K562 (cell line): Measurements from ENCODE around the gene CLEC3B. TPM values are rescaled to one million over a fixed set of nuclear protein-coding genes. Genes with fewer than 3 reads are reported as not detected.

ENCODE experiments used
- CTBP1 ChIP-seq: fragments of 450-650 bp; IDR thresholded peaks from 2 replicates; pipeline ENCODE4 v1.6.1; 2016; ENCODE audit warnings: borderline replicate concordance
- FOSL1 ChIP-seq: fragments of 200-800 bp; sonication (Bioruptor generic); conservative IDR thresholded peaks from 2 replicates; pipeline ENCODE4 v1.6.1; 2016; ENCODE audit warnings: missing genetic modification characterization, missing compliant biosample characterization
- MYNN ChIP-seq, 2 experiments: sonication (generic); formaldehyde crosslinking in 1 of 2; IDR thresholded peaks; 2 replicates each; pipeline versions ENCODE4 v1.5.0 to v1.6.1; 2016 to 2020; ENCODE audit warnings: antibody characterized with exemption in 1 of 2, missing genetic modification reagents in 1 of 2
- NCOA6 ChIP-seq: fragments of 450-650 bp; IDR thresholded peaks from 2 replicates; pipeline ENCODE4 v1.6.1; 2017; ENCODE audit warnings: mild to moderate bottlenecking
- NR1H2 ChIP-seq: sonication (generic); formaldehyde crosslinking; IDR thresholded peaks from 2 replicates; pipeline ENCODE4 v1.4.0; 2020; ENCODE audit warnings: mild to moderate bottlenecking, missing genetic modification reagents
- OTX1 ChIP-seq: fragments of 450-650 bp; formaldehyde crosslinking; IDR thresholded peaks from 2 replicates; pipeline ENCODE4 v1.4.0; 2022; ENCODE audit warnings: mild to moderate bottlenecking
- POLR2A ChIP-seq: fragments of 450-650 bp; conservative IDR thresholded peaks from 2 replicates; pipeline ENCODE4 v1.6.1; 2016
- RFX5 ChIP-seq: IDR thresholded peaks from 2 replicates; pipeline ENCODE4 v1.6.1; 2011; ENCODE audit warnings: low read depth, mild to moderate bottlenecking, improper control_type of control experiment, low read length
- SAFB2 ChIP-seq: fragments of 200-400 bp; formaldehyde crosslinking; IDR thresholded peaks from 2 replicates; pipeline ENCODE4 v1.6.1; 2018; ENCODE audit warnings: borderline replicate concordance, low read length, low read depth, moderate library complexity; ENCODE audit not compliant: severe bottlenecking
- TAF9B ChIP-seq: fragments of 450-650 bp; IDR thresholded peaks from 2 replicates; pipeline ENCODE4 v1.6.1; 2018; ENCODE audit warnings: mild to moderate bottlenecking; ENCODE audit not compliant: partially characterized antibody
- ZBTB17 ChIP-seq: fragments of 450-650 bp; formaldehyde crosslinking; IDR thresholded peaks from 2 replicates; pipeline ENCODE4 v1.4.0; 2020; ENCODE audit warnings: mild to moderate bottlenecking
- ZNF586 ChIP-seq: fragments of 450-650 bp; formaldehyde crosslinking; conservative IDR thresholded peaks from 2 replicates; pipeline ENCODE4 v1.4.0; 2020; ENCODE audit warnings: mild to moderate bottlenecking, moderate library complexity
- ZNF830 ChIP-seq: fragments of 250-450 bp; sonication (Bioruptor Pico); IDR thresholded peaks from 2 replicates; pipeline ENCODE4 v1.5.0; 2021; ENCODE audit warnings: mild to moderate bottlenecking
- polyA plus RNA-seq, 8 experiments: library from polyadenylated mRNA; depleted of rRNA in 4 of 8; stranded (reverse) in 5 of 8; unstranded in 3 of 8; fragments of >200 nt; fragmentation: Nextera tagmentation in 2 of 8; fragmentation: Illumina TruSeq in 1 of 8; extraction: Ambion mirVana in 2 of 8; extraction: Trizol in 1 of 8; gene quantifications; 2 replicates each; pipeline versions ENCODE4 v1.2.1 to v1.2.3, GENCODE V29; 2011 to 2014; ENCODE audit warnings: inconsistent platforms in 1 of 8, missing spikeins in 1 of 8
- total RNA-seq, 7 experiments: library from RNA; depleted of rRNA in 6 of 7; stranded (reverse); fragments of >200 nt in 6 of 7; fragmentation: Illumina TruSeq in 2 of 7; extraction: Trizol in 2 of 7; gene quantifications; 2 replicates each; pipeline versions ENCODE4 v1.2.1 to v1.2.3, GENCODE V29; 2011 to 2021; ENCODE audit warnings: low replicate concordance in 1 of 7
- TF ChIP-seq, protein P1 (sequence below): fragments of 200-400 bp; formaldehyde crosslinking; IDR thresholded peaks from 2 replicates; pipeline ENCODE4 v1.6.1; 2017; ENCODE audit warnings: mild to moderate bottlenecking, low read depth, low read length, moderate library complexity
- TF ChIP-seq, protein P2 (sequence below): fragments of 450-650 bp; conservative IDR thresholded peaks from 2 replicates; pipeline ENCODE4 v1.6.1; 2016; ENCODE audit warnings: missing genetic modification characterization, low read depth, mild to moderate bottlenecking, missing compliant biosample characterization, moderate library complexity
- TF ChIP-seq, protein P3 (sequence below): fragments of 250-450 bp; sonication (Bioruptor Pico); IDR thresholded peaks from 2 replicates; pipeline ENCODE4 v1.5.1; 2021; ENCODE audit warnings: mild to moderate bottlenecking

Gene CLEC3B
- total and polyA plus RNA-seq, 9 of the 15 experiments (the other 6 are each of a cell fraction or from before 2014, with no cell fraction given), result not detected

DNA sequence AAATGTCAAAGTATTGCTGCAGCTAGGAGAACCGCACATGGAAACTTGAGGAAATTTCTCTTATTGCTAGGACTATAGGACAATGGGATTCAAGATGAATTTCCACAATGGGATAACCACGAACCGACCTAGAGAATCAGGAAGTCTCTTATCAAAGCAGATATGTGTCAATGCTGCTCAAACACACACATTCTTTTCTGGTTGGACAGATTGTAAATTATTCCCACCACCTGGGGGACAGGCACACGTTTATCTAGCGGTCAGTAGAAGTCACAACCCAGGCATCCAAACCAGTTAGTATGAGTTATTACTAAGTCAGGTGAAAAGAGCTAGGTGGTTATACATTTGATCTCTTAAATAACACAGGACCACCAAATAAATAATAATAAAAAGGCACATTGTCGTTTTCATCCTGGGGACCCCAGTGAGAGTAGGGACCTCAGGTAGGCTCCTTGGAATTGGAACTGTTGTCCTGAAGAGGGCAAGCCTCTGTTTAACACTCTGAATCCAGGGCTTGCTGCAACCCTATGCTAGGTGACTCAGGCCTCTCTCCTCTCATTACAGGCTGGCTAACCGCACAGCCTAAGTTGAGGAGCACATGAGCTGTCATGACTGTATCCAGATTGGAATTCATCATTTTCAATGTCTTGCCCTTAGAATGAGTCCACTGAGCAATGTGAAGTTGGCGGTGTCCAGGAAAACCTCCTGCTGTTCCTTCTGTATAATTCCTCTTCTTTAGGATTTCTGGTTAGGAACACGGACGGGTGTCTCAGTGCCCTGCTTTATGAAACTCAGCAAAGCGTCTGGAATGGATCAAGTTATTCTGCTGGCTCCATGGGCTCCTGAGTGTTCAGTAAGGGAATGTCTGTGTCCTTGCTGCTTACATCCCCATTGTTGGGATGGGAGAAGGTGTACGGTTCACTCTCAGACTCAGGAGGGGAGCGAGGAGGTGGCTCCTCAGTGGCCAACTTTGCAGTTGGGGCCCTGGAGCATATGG is 59.0 kb downstream of the CLEC3B start (continued):
- TF ChIP-seq, protein P1, sequence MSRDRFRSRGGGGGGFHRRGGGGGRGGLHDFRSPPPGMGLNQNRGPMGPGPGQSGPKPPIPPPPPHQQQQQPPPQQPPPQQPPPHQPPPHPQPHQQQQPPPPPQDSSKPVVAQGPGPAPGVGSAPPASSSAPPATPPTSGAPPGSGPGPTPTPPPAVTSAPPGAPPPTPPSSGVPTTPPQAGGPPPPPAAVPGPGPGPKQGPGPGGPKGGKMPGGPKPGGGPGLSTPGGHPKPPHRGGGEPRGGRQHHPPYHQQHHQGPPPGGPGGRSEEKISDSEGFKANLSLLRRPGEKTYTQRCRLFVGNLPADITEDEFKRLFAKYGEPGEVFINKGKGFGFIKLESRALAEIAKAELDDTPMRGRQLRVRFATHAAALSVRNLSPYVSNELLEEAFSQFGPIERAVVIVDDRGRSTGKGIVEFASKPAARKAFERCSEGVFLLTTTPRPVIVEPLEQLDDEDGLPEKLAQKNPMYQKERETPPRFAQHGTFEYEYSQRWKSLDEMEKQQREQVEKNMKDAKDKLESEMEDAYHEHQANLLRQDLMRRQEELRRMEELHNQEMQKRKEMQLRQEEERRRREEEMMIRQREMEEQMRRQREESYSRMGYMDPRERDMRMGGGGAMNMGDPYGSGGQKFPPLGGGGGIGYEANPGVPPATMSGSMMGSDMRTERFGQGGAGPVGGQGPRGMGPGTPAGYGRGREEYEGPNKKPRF, result no peak
- TF ChIP-seq NCOA6 (no peak), OTX1 (CRISPR knock-in tag) (no peak), RFX5 (no peak), FOSL1 (tag) (peak; percentile 81), SAFB2 (no peak), NR1H2 (CRISPR knock-in tag) (no peak), ZNF586 (CRISPR knock-in tag) (no peak), POLR2A (no peak), CTBP1 (peak; percentile 49; the same call in 1 of the 2 replicates), MYNN (IDR thresholded peaks at IDR 0.05) (no peak), MYNN (CRISPR knock-in tag; IDR thresholded peaks at IDR 0.05) (no peak), TAF9B (no peak), ZBTB17 (CRISPR knock-in tag) (no peak), ZNF830 (CRISPR knock-in tag) (no peak)
- TF ChIP-seq, protein P2, sequence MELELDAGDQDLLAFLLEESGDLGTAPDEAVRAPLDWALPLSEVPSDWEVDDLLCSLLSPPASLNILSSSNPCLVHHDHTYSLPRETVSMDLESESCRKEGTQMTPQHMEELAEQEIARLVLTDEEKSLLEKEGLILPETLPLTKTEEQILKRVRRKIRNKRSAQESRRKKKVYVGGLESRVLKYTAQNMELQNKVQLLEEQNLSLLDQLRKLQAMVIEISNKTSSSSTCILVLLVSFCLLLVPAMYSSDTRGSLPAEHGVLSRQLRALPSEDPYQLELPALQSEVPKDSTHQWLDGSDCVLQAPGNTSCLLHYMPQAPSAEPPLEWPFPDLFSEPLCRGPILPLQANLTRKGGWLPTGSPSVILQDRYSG (tag), result no peak
- TF ChIP-seq, protein P3, sequence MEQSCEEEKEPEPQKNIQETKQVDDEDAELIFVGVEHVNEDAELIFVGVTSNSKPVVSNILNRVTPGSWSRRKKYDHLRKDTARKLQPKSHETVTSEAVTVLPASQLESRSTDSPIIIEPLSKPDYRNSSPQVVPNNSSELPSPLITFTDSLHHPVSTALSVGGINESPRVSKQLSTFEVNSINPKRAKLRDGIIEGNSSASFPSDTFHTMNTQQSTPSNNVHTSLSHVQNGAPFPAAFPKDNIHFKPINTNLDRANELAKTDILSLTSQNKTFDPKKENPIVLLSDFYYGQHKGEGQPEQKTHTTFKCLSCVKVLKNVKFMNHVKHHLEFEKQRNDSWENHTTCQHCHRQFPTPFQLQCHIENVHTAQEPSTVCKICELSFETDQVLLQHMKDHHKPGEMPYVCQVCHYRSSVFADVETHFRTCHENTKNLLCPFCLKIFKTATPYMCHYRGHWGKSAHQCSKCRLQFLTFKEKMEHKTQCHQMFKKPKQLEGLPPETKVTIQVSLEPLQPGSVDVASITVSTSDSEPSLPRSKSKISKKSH (CRISPR knock-in tag), result no peak
